ENCODE data around the gene RDH14.

GRCh38 chr2:18603854-18604530 lies 43.5 kb upstream of the RDH14 start:
- TF ChIP-seq CTCF (IDR thresholded peaks at IDR 0.05) (no peak), TCF7L2 (IDR thresholded peaks at IDR 0.05; ENCODE audit: low read depth, low read length) (no peak)
